T-helper 1 cell treated with Interleukin-12 subunit alpha and Interleukin-12 subunit beta and Interleukin-4 antibody, amounts not matched to agents 30 ng/mL and 1 ng/mL, for 36 hours (primary cell): ENCODE measurements around the gene SERPINA5. TPM values are rescaled to one million over a fixed set of nuclear protein-coding genes. Genes with fewer than 3 reads are reported as not detected.

Source experiments
- intact Hi-C: fragments of 100-400 bp; cut with micrococcal nuclease; formaldehyde crosslinking; loops from one replicate; pipeline ENCODE4 v1.15.1; 2024
- total RNA-seq: library from RNA; stranded (reverse); gene quantifications from 2 replicates; pipeline ENCODE4 v1.2.3, GENCODE V29; 2022

The SERPINA5 gene
- total RNA-seq, 1 donor from 2014 or later: not detected

- intact Hi-C loops: loop anchor here (1.0 kb wide), 1 partner anchor 115 kb away; no protein-coding TSS in a partner anchor
Measured at GRCh38 chr14:94548999-94549985, 31.9 kb upstream of the SERPINA5 start.

GRCh38 chr14:94550041-94550440 lies 31.2 kb upstream of the SERPINA5 start:
- intact Hi-C loops: no loop called here

- intact Hi-C loops: no loop called here
Measured at GRCh38 chr14:94555991-94556390, 25.2 kb upstream of the SERPINA5 start.

GRCh38 chr14:94557327-94557726 lies 23.9 kb upstream of the SERPINA5 start:
- intact Hi-C loops: no loop called here

- intact Hi-C loops: no loop called here
Measured at GRCh38 chr14:94558842-94559241, 22.4 kb upstream of the SERPINA5 start.

- intact Hi-C loops: no loop called here
Measured at GRCh38 chr14:94559638-94560290, 21.5 kb upstream of the SERPINA5 start.

- intact Hi-C loops: no loop called here
Measured at GRCh38 chr14:94560291-94560665, 20.9 kb upstream of the SERPINA5 start.

- intact Hi-C loops: no loop called here
Measured at GRCh38 chr14:94560751-94561655, 20.2 kb upstream of the SERPINA5 start, which contains the start of gene SERPINA4. Gene SERPINA4, plus strand, starts transcription at chr14:94561442. Its CDS starts 2,041 bp downstream, at chr14:94563483.

GRCh38 chr14:94561656-94562010 lies 19.6 kb upstream of the SERPINA5 start:
- intact Hi-C loops: no loop called here

- intact Hi-C loops: no loop called here
Measured at GRCh38 chr14:94562022-94562421, 19.2 kb upstream of the SERPINA5 start.

- intact Hi-C loops: no loop called here
Measured at GRCh38 chr14:94562941-94563883, 18.0 kb upstream of the SERPINA5 start.

GRCh38 chr14:94564381-94564780 lies 16.8 kb upstream of the SERPINA5 start:
- intact Hi-C loops: no loop called here

GRCh38 chr14:94568186-94568585 lies 13.0 kb upstream of the SERPINA5 start:
- intact Hi-C loops: no loop called here

GRCh38 chr14:94569381-94570001 lies 11.7 kb upstream of the SERPINA5 start:
- intact Hi-C loops: no loop called here

GRCh38 chr14:94570002-94570400 lies 11.2 kb upstream of the SERPINA5 start:
- intact Hi-C loops: no loop called here

GRCh38 chr14:94570440-94570839 lies 10.8 kb upstream of the SERPINA5 start:
- intact Hi-C loops: no loop called here

GRCh38 chr14:94571395-94571794 lies 9.8 kb upstream of the SERPINA5 start:
- intact Hi-C loops: no loop called here

- intact Hi-C loops: no loop called here
Measured at GRCh38 chr14:94571950-94572349, 9.3 kb upstream of the SERPINA5 start.

GRCh38 chr14:94572637-94573303 lies 8.5 kb upstream of the SERPINA5 start:
- intact Hi-C loops: no loop called here
